Measurements from ENCODE around the gene LRPPRC. TPM values are rescaled to one million over a fixed set of nuclear protein-coding genes. Genes with fewer than 3 reads are reported as not detected.

Gene LRPPRC
- total RNA-seq, 1 donor, result 57.8 TPM

- no peak overlapping the region for H3K4me3 ChIP-seq (ENCODE audit: low read length)
- H3K9me3 ChIP-seq (ENCODE audit: low read depth, low read length), result no peaks in the 10 kb centered on the region
- H3K4me1 ChIP-seq (ENCODE audit: insufficient read depth, low read length), result no peaks in the 10 kb centered on the region
- H3K27me3 ChIP-seq (ENCODE audit: insufficient read depth, low read length), result no peaks in the 10 kb centered on the region
Measured at GRCh38 chr2:43879261-43879660, 116.5 kb downstream of the LRPPRC start.

GRCh38 chr2:43877782-43878464 lies 117.9 kb downstream of the LRPPRC start:
- Histone ChIP-seq H3K27me3 (ENCODE audit: insufficient read depth, low read length) (no peaks in the 10 kb centered on the region), H3K9me3 (ENCODE audit: low read depth, low read length) (no peaks in the 10 kb centered on the region)

GRCh38 chr2:43874776-43875451 lies 120.9 kb downstream of the LRPPRC start:
- Histone ChIP-seq H3K4me1 (ENCODE audit: insufficient read depth, low read length) (no peaks in the 10 kb centered on the region), H3K9me3 (ENCODE audit: low read depth, low read length) (no peaks in the 10 kb centered on the region), H3K27me3 (ENCODE audit: insufficient read depth, low read length) (peaks cover 2% of the 10 kb centered on the region), H3K4me3 (ENCODE audit: low read length) (no peak overlapping the region)

More at GRCh38 chr2:43877782-43878464, 117.9 kb downstream of the LRPPRC start:
- H3K4me1 ChIP-seq (ENCODE audit: insufficient read depth, low read length), result no peaks in the 10 kb centered on the region
- no peak overlapping the region for H3K4me3 ChIP-seq (ENCODE audit: low read length)

GRCh38 chr2:43872151-43872550 lies 123.6 kb downstream of the LRPPRC start:
- Histone ChIP-seq H3K4me3 (ENCODE audit: low read length) (no peak overlapping the region), H3K4me1 (ENCODE audit: insufficient read depth, low read length) (no peaks in the 10 kb centered on the region), H3K9me3 (ENCODE audit: low read depth, low read length) (no peaks in the 10 kb centered on the region), H3K27me3 (ENCODE audit: insufficient read depth, low read length) (peaks cover 2% of the 10 kb centered on the region)

GRCh38 chr2:43855292-43855691 lies 140.5 kb downstream of the LRPPRC start:
- H3K27me3 ChIP-seq (ENCODE audit: insufficient read depth, low read length), result peaks cover 5% of the 10 kb centered on the region
- H3K9me3 ChIP-seq (ENCODE audit: low read depth, low read length), result no peaks in the 10 kb centered on the region
- H3K4me1 ChIP-seq (ENCODE audit: insufficient read depth, low read length), result no peaks in the 10 kb centered on the region
- H3K4me3 ChIP-seq (ENCODE audit: low read length), result no peak overlapping the region

GRCh38 chr2:43854671-43855070 lies 141.1 kb downstream of the LRPPRC start:
- Histone ChIP-seq H3K27me3 (ENCODE audit: insufficient read depth, low read length) (peaks cover 5% of the 10 kb centered on the region), H3K9me3 (ENCODE audit: low read depth, low read length) (no peaks in the 10 kb centered on the region), H3K4me1 (ENCODE audit: insufficient read depth, low read length) (no peaks in the 10 kb centered on the region), H3K4me3 (ENCODE audit: low read length) (no peak overlapping the region)

- Histone ChIP-seq H3K9me3 (ENCODE audit: low read depth, low read length) (no peaks in the 10 kb centered on the region), H3K4me1 (ENCODE audit: insufficient read depth, low read length) (no peaks in the 10 kb centered on the region), H3K27me3 (ENCODE audit: insufficient read depth, low read length) (peaks cover 4% of the 10 kb centered on the region), H3K4me3 (ENCODE audit: low read length) (no peak overlapping the region)
Measured at GRCh38 chr2:43853141-43854081, 142.4 kb downstream of the LRPPRC start.

- H3K4me1 ChIP-seq (ENCODE audit: insufficient read depth, low read length), result no peaks in the 10 kb centered on the region
- H3K27me3 ChIP-seq (ENCODE audit: insufficient read depth, low read length), result peaks cover under 1% of the 10 kb centered on the region
- no peaks in the 10 kb centered on the region for H3K9me3 ChIP-seq (ENCODE audit: low read depth, low read length)
- H3K4me3 ChIP-seq (ENCODE audit: low read length), result no peak overlapping the region
Measured at GRCh38 chr2:43852196-43852730, 143.5 kb downstream of the LRPPRC start.

GRCh38 chr2:43851011-43851980 lies 144.5 kb downstream of the LRPPRC start:
- Histone ChIP-seq H3K27me3 (ENCODE audit: insufficient read depth, low read length) (no peaks in the 10 kb centered on the region), H3K4me3 (ENCODE audit: low read length) (no peak overlapping the region), H3K4me1 (ENCODE audit: insufficient read depth, low read length) (no peaks in the 10 kb centered on the region), H3K9me3 (ENCODE audit: low read depth, low read length) (no peaks in the 10 kb centered on the region)

GRCh38 chr2:43848214-43848613 lies 147.6 kb downstream of the LRPPRC start:
- Histone ChIP-seq H3K27me3 (ENCODE audit: insufficient read depth, low read length) (no peaks in the 10 kb centered on the region), H3K4me1 (ENCODE audit: insufficient read depth, low read length) (no peaks in the 10 kb centered on the region), H3K9me3 (ENCODE audit: low read depth, low read length) (no peaks in the 10 kb centered on the region), H3K4me3 (ENCODE audit: low read length) (no peak overlapping the region)

GRCh38 chr2:43846140-43846793 lies 149.5 kb downstream of the LRPPRC start:
- Histone ChIP-seq H3K4me1 (ENCODE audit: insufficient read depth, low read length) (no peaks in the 10 kb centered on the region), H3K9me3 (ENCODE audit: low read depth, low read length) (no peaks in the 10 kb centered on the region), H3K27me3 (ENCODE audit: insufficient read depth, low read length) (no peaks in the 10 kb centered on the region), H3K4me3 (ENCODE audit: low read length) (no peak overlapping the region)

GRCh38 chr2:43845181-43845580 lies 150.6 kb downstream of the LRPPRC start:
- no peak overlapping the region for H3K4me3 ChIP-seq (ENCODE audit: low read length)
- H3K9me3 ChIP-seq (ENCODE audit: low read depth, low read length), result no peaks in the 10 kb centered on the region
- no peaks in the 10 kb centered on the region for H3K4me1 ChIP-seq (ENCODE audit: insufficient read depth, low read length)
- no peaks in the 10 kb centered on the region for H3K27me3 ChIP-seq (ENCODE audit: insufficient read depth, low read length)

- H3K9me3 ChIP-seq (ENCODE audit: low read depth, low read length), result no peaks in the 10 kb centered on the region
- H3K4me3 ChIP-seq (ENCODE audit: low read length), result no peak overlapping the region
- no peaks in the 10 kb centered on the region for H3K27me3 ChIP-seq (ENCODE audit: insufficient read depth, low read length)
- H3K4me1 ChIP-seq (ENCODE audit: insufficient read depth, low read length), result no peaks in the 10 kb centered on the region
Measured at GRCh38 chr2:43842866-43843226, 152.9 kb downstream of the LRPPRC start.

All from mononuclear cell (primary cell).